Thymus (tissue), 14 donors: Measurements from ENCODE around the gene CAV1. TPM values are rescaled to one million over a fixed set of nuclear protein-coding genes. Genes with fewer than 3 reads are reported as not detected.
"Not testable (repeated sequence)": the region's sequence is repeated elsewhere in the genome, so short reads cannot be mapped to it uniquely, and the experiment has no call there.

Experiments
- DNase-seq, 9 donors: peaks; one replicate each; pipeline ENCODE4 v3.0.0-alpha.2; 2013; ENCODE audit warnings: low spot score in 9 of 9, low read depth in 6 of 9, missing footprints in 1 of 9
- H3K27ac ChIP-seq, 2 donors: one replicate each; pipeline ENCODE4 v1.5.1; 2013; ENCODE audit warnings: control low read depth in 1 of 2, low read depth in 1 of 2, low read length in 1 of 2, mild to moderate bottlenecking in 1 of 2, moderate library complexity in 1 of 2
- H3K27me3 ChIP-seq, 2 donors: one replicate each; pipeline ENCODE4 v1.5.1; 2013; ENCODE audit warnings: low read length in 1 of 2; ENCODE audit not compliant: control insufficient read depth in 2 of 2, insufficient read depth in 1 of 2
- H3K36me3 ChIP-seq, 2 donors: one replicate each; pipeline ENCODE4 v1.5.1; 2013; ENCODE audit warnings: low read length in 1 of 2, mild to moderate bottlenecking in 1 of 2, moderate library complexity in 1 of 2; ENCODE audit not compliant: control insufficient read depth in 2 of 2, insufficient read depth in 2 of 2
- H3K4me1 ChIP-seq, 2 donors: one replicate each; pipeline ENCODE4 v1.5.1; 2013; ENCODE audit warnings: low read length in 2 of 2; ENCODE audit not compliant: control insufficient read depth in 2 of 2, insufficient read depth in 2 of 2
- H3K4me3 ChIP-seq, 2 donors: one replicate each; pipeline ENCODE4 v1.5.1; 2013; ENCODE audit warnings: low read length in 2 of 2, control low read depth in 1 of 2, mild to moderate bottlenecking in 1 of 2
- H3K9me3 ChIP-seq, 2 donors: one replicate each; pipeline ENCODE4 v1.5.1; 2013; ENCODE audit warnings: low read length in 1 of 2, mild to moderate bottlenecking in 1 of 2; ENCODE audit not compliant: control insufficient read depth in 2 of 2, insufficient read depth in 1 of 2
- WGBS: extraction: QIAGEN DNeasy Blood & Tissue Kit; methylation state at CpG from one replicate; pipeline ENCODE4 v1.1.7; 2013; 5-methylcytosine and 5-hydroxymethylcytosine counted together
- long read RNA-seq, 10 donors: transcript quantifications; one replicate each; lab custom pipeline, GENCODE V29; 2026
- polyA plus RNA-seq: library from polyadenylated mRNA; stranded (reverse); fragments of 200-250 nt; gene quantifications from one replicate; pipeline ENCODE4 v1.2.3, GENCODE V29; 2013
- total RNA-seq: library from RNA; stranded (reverse); fragments of 120-200 nt; gene quantifications from one replicate; pipeline ENCODE4 v1.2.4, GENCODE V29; 2013
- donor health status: healthy.

CAV1 gene, protein sequence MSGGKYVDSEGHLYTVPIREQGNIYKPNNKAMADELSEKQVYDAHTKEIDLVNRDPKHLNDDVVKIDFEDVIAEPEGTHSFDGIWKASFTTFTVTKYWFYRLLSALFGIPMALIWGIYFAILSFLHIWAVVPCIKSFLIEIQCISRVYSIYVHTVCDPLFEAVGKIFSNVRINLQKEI
- total RNA-seq = 26.4 TPM
- polyA plus RNA-seq = 50.6 TPM
- long read RNA-seq, donor 1, partial matches to known transcripts = 0 of 2 reads
- long read RNA-seq, donor 1, other reads (novel, unspliced or antisense) = 0 of 2 reads
- long read RNA-seq, donor 2 = 0 reads
- long read RNA-seq, donor 3, transcript CAV1-201 (3 exons, 2,704 nt) = major isoform, 10 of 21 reads
- long read RNA-seq, donor 3, partial matches to known transcripts = 9 of 21 reads
- long read RNA-seq, donor 3, other reads (novel, unspliced or antisense) = 0 of 21 reads
- long read RNA-seq, donor 4, partial matches to known transcripts = 13 of 18 reads
- long read RNA-seq, donor 4, other reads (novel, unspliced or antisense) = 0 of 18 reads
- long read RNA-seq, donor 5, transcript CAV1-201 (3 exons, 2,704 nt) = major isoform, 23 of 51 reads
- long read RNA-seq, donor 5, partial matches to known transcripts = 23 of 51 reads
- long read RNA-seq, donor 5, other reads (novel, unspliced or antisense) = 0 of 51 reads
- long read RNA-seq, donor 6, partial matches to known transcripts = 0 of 5 reads
- long read RNA-seq, donor 6, other reads (novel, unspliced or antisense) = 0 of 5 reads
- long read RNA-seq, donor 7, transcript CAV1-201 (3 exons, 2,704 nt) = major isoform, 9 of 12 reads
- long read RNA-seq, donor 7, partial matches to known transcripts = 0 of 12 reads
- long read RNA-seq, donor 7, other reads (novel, unspliced or antisense) = 0 of 12 reads
- long read RNA-seq, donor 8, transcript CAV1-201 (3 exons, 2,704 nt) = major isoform, 8 of 12 reads
- long read RNA-seq, donor 8, partial matches to known transcripts = 0 of 12 reads
- long read RNA-seq, donor 8, other reads (novel, unspliced or antisense) = 0 of 12 reads
- long read RNA-seq, donor 9, transcript CAV1-202 (2 exons, 2,628 nt) = minor isoform, 5 of 22 reads
- long read RNA-seq, donor 9, transcript CAV1-201 (3 exons, 2,704 nt) = major isoform, 6 of 22 reads
- long read RNA-seq, donor 9, partial matches to known transcripts = 9 of 22 reads
- long read RNA-seq, donor 9, other reads (novel, unspliced or antisense) = 0 of 22 reads
- long read RNA-seq, donor 10, transcript CAV1-201 (3 exons, 2,704 nt) = major isoform, 10 of 14 reads
- long read RNA-seq, donor 10, partial matches to known transcripts = 0 of 14 reads
- long read RNA-seq, donor 10, other reads (novel, unspliced or antisense) = 0 of 14 reads

DNA sequence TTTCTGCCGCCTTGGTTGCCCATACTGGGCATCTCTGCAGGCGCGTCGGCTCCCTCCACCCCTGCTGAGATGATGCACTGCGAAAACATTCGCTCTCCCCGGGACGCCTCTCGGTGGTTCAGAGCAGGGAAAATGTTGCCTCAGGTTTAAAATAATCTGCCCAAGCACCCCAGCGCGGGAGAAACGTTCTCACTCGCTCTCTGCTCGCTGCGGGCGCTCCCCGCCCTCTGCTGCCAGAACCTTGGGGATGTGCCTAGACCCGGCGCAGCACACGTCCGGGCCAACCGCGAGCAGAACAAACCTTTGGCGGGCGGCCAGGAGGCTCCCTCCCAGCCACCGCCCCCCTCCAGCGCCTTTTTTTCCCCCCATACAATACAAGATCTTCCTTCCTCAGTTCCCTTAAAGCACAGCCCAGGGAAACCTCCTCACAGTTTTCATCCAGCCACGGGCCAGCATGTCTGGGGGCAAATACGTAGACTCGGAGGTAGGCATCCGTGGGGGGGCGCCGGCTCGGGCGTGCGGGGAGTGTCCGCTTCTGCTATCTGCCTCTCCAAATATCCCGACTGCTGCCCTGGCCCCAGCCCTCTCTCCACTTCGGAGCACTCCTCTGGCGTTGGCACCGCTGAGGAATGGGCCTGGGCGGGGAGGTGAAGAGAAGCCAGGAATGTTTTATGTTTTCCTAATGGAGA, at the start of gene CAV1:
TSS of gene CAV1 (plus strand) at position 428 of the 689 bp plus-strand sequence. CDS start at position 455, 27 bp downstream.
- Histone ChIP-seq H3K4me1 (peaks cover 3 to 28% of the 10 kb centered on the region in 2 donors), H3K27me3 (peaks cover 41 to 63% of the 10 kb centered on the region in 2 donors), H3K4me3 (peak within 1 kb of the TSS; percentile 40 to 43), H3K9me3 (peaks cover 0 to 4% of the 10 kb centered on the region in 2 donors), H3K27ac (peak within 1 kb of the TSS in 1 of 2 donors; percentile 77), H3K36me3 (no peaks in the 10 kb centered on the region)
- DNase-seq = peak in 1 of 9 donors; percentile 40
- 1% methylated on average over 42 of the region's 42 CpGs for WGBS

DNA sequence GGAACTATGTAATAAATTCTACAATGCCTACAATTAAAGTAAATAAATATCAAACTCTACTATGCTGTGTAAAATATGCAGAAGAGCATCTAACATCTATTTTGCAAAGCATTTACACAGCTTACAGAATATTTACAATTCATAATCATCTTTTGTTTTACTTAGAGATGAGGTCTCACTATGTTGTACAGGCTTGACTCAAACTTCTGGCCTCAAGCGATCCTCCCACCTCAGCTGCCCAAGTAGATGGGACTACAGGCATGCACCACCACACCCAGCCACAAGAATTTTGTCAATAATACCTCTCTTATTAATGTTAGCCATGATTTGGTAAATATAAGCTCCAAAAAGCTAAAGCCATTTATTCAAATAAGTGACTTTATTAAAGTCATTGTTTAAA, 47.2 kb upstream of the CAV1 start:
- DNase-seq = no peak
- no peaks in the 10 kb centered on the region for H3K27me3 ChIP-seq
- H3K4me3 ChIP-seq = no peak overlapping the region
- 97% methylated on average over 1 of the region's 1 CpG for WGBS
- no peaks in the 10 kb centered on the region for H3K36me3 ChIP-seq
- no peaks in the 10 kb centered on the region for H3K4me1 ChIP-seq
- H3K9me3 ChIP-seq = no peaks in the 10 kb centered on the region
- H3K27ac ChIP-seq = no peak overlapping the region

GRCh38 chr7:116478834-116479233, 46.0 kb upstream of the CAV1 start:
- no peaks in the 10 kb centered on the region for H3K4me1 ChIP-seq
- no peaks in the 10 kb centered on the region for H3K36me3 ChIP-seq
- no peak overlapping the region for H3K27ac ChIP-seq
- WGBS = 95% methylated on average over 2 of the region's 2 CpGs
- H3K9me3 ChIP-seq = no peaks in the 10 kb centered on the region
- no peaks in the 10 kb centered on the region for H3K27me3 ChIP-seq
- no peak for DNase-seq
- no peak overlapping the region for H3K4me3 ChIP-seq

DNA sequence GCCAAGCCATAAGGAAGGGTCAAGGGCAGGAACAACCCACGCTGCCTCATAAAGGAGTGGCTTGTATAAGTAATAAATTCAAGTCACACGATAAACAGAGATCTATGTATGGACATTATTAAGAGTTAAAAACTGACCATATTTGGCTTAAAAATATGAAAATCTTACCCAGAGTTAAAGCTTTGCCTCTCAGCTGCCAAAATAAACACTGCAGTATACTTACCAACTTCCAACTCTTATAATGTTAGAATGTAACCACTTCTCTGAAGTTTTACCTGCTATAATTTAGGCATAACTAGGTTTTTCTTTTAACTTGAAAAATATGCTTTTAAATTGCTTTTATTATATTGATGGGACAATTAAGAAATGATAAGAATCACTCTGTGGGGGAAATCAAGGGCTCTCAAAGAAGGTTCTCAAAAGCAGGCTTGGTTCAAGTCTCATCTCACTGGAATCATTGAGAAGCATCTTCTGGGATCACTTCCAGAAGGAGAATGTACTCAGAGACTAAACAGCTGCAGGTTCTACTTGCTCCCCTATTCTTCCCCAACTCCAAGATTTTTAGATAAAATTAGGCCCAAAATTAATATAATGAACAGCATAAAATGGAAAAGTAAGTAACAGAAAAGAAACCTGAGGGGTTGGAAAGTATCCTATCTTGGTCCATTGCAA, 41.4 kb upstream of the CAV1 start:
- WGBS = 89% methylated on average over 2 of the region's 2 CpGs

GRCh38 chr7:116484389-116484788, 40.4 kb upstream of the CAV1 start:
- 97% methylated on average over 4 of the region's 4 CpGs for WGBS

More for the DNA sequence above, 41.4 kb upstream of the CAV1 start:
- DNase-seq = no peak
- H3K4me1 ChIP-seq = no peaks in the 10 kb centered on the region
- H3K36me3 ChIP-seq = no peaks in the 10 kb centered on the region
- H3K27ac ChIP-seq = no peak overlapping the region
- H3K4me3 ChIP-seq = no peak overlapping the region
- no peaks in the 10 kb centered on the region for H3K27me3 ChIP-seq
- no peaks in the 10 kb centered on the region for H3K9me3 ChIP-seq

GRCh38 chr7:116487907-116488521, 36.8 kb upstream of the CAV1 start:
- H3K27ac ChIP-seq = no peak overlapping the region
- 95% methylated on average over 5 of the region's 5 CpGs for WGBS

More at GRCh38 chr7:116484389-116484788, 40.4 kb upstream of the CAV1 start:
- not testable (repeated sequence) for H3K9me3 ChIP-seq, H3K4me1 ChIP-seq, H3K27ac ChIP-seq, DNase-seq, H3K36me3 ChIP-seq, H3K4me3 ChIP-seq, H3K27me3 ChIP-seq

DNA sequence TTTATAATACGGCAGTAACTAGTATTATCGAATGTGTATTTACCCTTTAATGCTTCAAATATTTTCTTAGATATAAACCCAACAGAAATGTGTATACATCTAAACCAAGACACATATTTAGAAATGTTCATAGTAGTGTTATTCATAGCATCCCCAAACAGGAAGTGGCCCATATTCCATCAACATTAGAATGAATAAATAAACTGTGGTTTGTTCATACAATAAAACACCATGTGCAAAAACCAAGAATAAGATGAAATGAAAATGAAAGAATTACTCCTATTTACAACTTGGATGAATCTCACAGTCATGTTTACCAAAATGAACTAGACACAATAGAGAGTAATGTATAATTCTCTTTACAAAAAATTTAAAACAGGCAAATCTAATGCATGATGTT, 34.5 kb upstream of the CAV1 start:
- no peaks in the 10 kb centered on the region for H3K9me3 ChIP-seq
- 95% methylated on average over 2 of the region's 2 CpGs for WGBS
- no peaks in the 10 kb centered on the region for H3K36me3 ChIP-seq
- H3K27me3 ChIP-seq = no peaks in the 10 kb centered on the region
- DNase-seq = no peak
- no peak overlapping the region for H3K27ac ChIP-seq
- no peak overlapping the region for H3K4me3 ChIP-seq
- no peaks in the 10 kb centered on the region for H3K4me1 ChIP-seq

More at GRCh38 chr7:116487907-116488521, 36.8 kb upstream of the CAV1 start:
- Histone ChIP-seq H3K36me3 (no peaks in the 10 kb centered on the region), H3K9me3 (no peaks in the 10 kb centered on the region), H3K4me1 (no peaks in the 10 kb centered on the region), H3K27me3 (no peaks in the 10 kb centered on the region), H3K4me3 (no peak overlapping the region)
- DNase-seq = no peak
